ENCODE measurements around the gene DGKG. TPM values are rescaled to one million over a fixed set of nuclear protein-coding genes. Genes with fewer than 3 reads are reported as not detected.

Gene DGKG
- total RNA-seq, 2 donors from 2014 or later, result 0.17 to 0.64 TPM

GRCh38 chr3:186121278-186121677 is 240.8 kb downstream of the DGKG start:
- Histone ChIP-seq H3K36me3 (no peaks in the 10 kb centered on the region), H3K9ac (ENCODE audit: low read depth in 2 of 2, low read length in 2 of 2) (no peak overlapping the region), H3K27ac (no peak overlapping the region), H3K4me3 (no peak overlapping the region), H3K9me3 (no peaks in the 10 kb centered on the region), H3K4me1 (no peaks in the 10 kb centered on the region), H3K27me3 (peaks cover 3% of the 10 kb centered on the region)
- no peak for DNase-seq
- no peak for TF ChIP-seq CTCF (IDR thresholded peaks at IDR 0.05)
- intact Hi-C loops (cut with DNase I), result no loop called here

- H3K4me1 ChIP-seq, result no peaks in the 10 kb centered on the region
Measured at GRCh38 chr3:186119499-186119898, 242.5 kb downstream of the DGKG start.

GRCh38 chr3:186118692-186119091 is 243.3 kb downstream of the DGKG start:
- H3K9me3 ChIP-seq, result no peaks in the 10 kb centered on the region
- intact Hi-C loops (cut with DNase I), result no loop called here
- DNase-seq, result no peak
- no peaks in the 10 kb centered on the region for H3K36me3 ChIP-seq
- no peak overlapping the region for H3K27ac ChIP-seq
- TF ChIP-seq CTCF (IDR thresholded peaks at IDR 0.05), result no peak
- H3K4me1 ChIP-seq, result no peaks in the 10 kb centered on the region
- H3K9ac ChIP-seq (ENCODE audit: low read depth in 2 of 2, low read length in 2 of 2), result no peak overlapping the region
- no peak overlapping the region for H3K4me3 ChIP-seq
- peaks cover 3% of the 10 kb centered on the region for H3K27me3 ChIP-seq

More at GRCh38 chr3:186119499-186119898, 242.5 kb downstream of the DGKG start:
- intact Hi-C loops (cut with DNase I), result no loop called here
- Histone ChIP-seq H3K27me3 (peaks cover 3% of the 10 kb centered on the region), H3K9me3 (no peaks in the 10 kb centered on the region), H3K36me3 (no peaks in the 10 kb centered on the region), H3K9ac (ENCODE audit: low read depth in 2 of 2, low read length in 2 of 2) (no peak overlapping the region), H3K27ac (no peak overlapping the region), H3K4me3 (no peak overlapping the region)
- no peak for TF ChIP-seq CTCF (IDR thresholded peaks at IDR 0.05)
- no peak for DNase-seq

GRCh38 chr3:186117521-186118134 is 244.4 kb downstream of the DGKG start:
- Histone ChIP-seq H3K36me3 (no peaks in the 10 kb centered on the region), H3K4me1 (no peaks in the 10 kb centered on the region), H3K4me3 (no peak overlapping the region), H3K27me3 (peaks cover 4% of the 10 kb centered on the region), H3K9me3 (no peaks in the 10 kb centered on the region), H3K9ac (ENCODE audit: low read depth in 2 of 2, low read length in 2 of 2) (no peak overlapping the region), H3K27ac (no peak overlapping the region)
- intact Hi-C loops (cut with DNase I), result no loop called here
- no peak for TF ChIP-seq CTCF (IDR thresholded peaks at IDR 0.05)
- no peak for DNase-seq

GRCh38 chr3:186115239-186115996 is 246.6 kb downstream of the DGKG start:
- Histone ChIP-seq H3K9me3 (no peaks in the 10 kb centered on the region), H3K36me3 (no peaks in the 10 kb centered on the region), H3K4me1 (no peaks in the 10 kb centered on the region), H3K4me3 (no peak overlapping the region), H3K27me3 (peaks cover 26% of the 10 kb centered on the region), H3K27ac (no peak overlapping the region), H3K9ac (ENCODE audit: low read depth in 2 of 2, low read length in 2 of 2) (no peak overlapping the region)
- no peak for TF ChIP-seq CTCF (IDR thresholded peaks at IDR 0.05)
- intact Hi-C loops (cut with DNase I), result no loop called here
- no peak for DNase-seq
